GM23248 (cell line): Measurements from ENCODE around the gene FYB1. TPM values are rescaled to one million over a fixed set of nuclear protein-coding genes. Genes with fewer than 3 reads are reported as not detected.

ENCODE experiments used
- DNase-seq: peaks from one replicate; pipeline ENCODE4 v3.0.0-alpha.2; 2015
- H2AFZ ChIP-seq: fragments of 200-600 bp; sonication (generic); 2 replicates; pipeline ENCODE4 v1.6.1; 2016; ENCODE audit warnings: antibody characterized with exemption
- H3F3A ChIP-seq: fragments of 200-600 bp; sonication (generic); 2 replicates; pipeline ENCODE4 v1.6.1; 2016; ENCODE audit warnings: mild to moderate bottlenecking, antibody characterized with exemption, mixed run types; ENCODE audit not compliant: insufficient read depth
- H3K27ac ChIP-seq: fragments of 200-600 bp; sonication (generic); 2 replicates; pipeline ENCODE4 v1.5.1; 2016; ENCODE audit warnings: mild to moderate bottlenecking
- H3K27me3 ChIP-seq: fragments of 200-600 bp; sonication (generic); replicated peaks from 2 replicates; pipeline ENCODE4 v1.6.1; 2016; ENCODE audit warnings: mild to moderate bottlenecking; ENCODE audit not compliant: insufficient read depth
- H3K36me3 ChIP-seq: fragments of 200-600 bp; sonication (generic); 2 replicates; pipeline ENCODE4 v1.6.1; 2016; ENCODE audit warnings: low read depth, mild to moderate bottlenecking
- H3K4me1 ChIP-seq: fragments of 200-600 bp; sonication (generic); 2 replicates; pipeline ENCODE4 v1.6.1; 2016; ENCODE audit warnings: mild to moderate bottlenecking; ENCODE audit not compliant: insufficient read depth
- H3K4me2 ChIP-seq: fragments of 200-600 bp; sonication (generic); one replicate; pipeline ENCODE4 v1.6.1; 2016; ENCODE audit warnings: mild to moderate bottlenecking; ENCODE audit not compliant: unreplicated experiment
- H3K4me3 ChIP-seq: fragments of 200-600 bp; sonication (generic); 2 replicates; pipeline ENCODE4 v1.5.1; 2016; ENCODE audit warnings: mild to moderate bottlenecking
- H3K79me2 ChIP-seq: fragments of 200-600 bp; sonication (generic); 2 replicates; pipeline ENCODE4 v1.6.1; 2016; ENCODE audit warnings: mild to moderate bottlenecking; ENCODE audit not compliant: insufficient read depth
- H3K9ac ChIP-seq: fragments of 200-600 bp; sonication (generic); 2 replicates; pipeline ENCODE4 v1.6.1; 2016; ENCODE audit warnings: mild to moderate bottlenecking
- H3K9me2 ChIP-seq: fragments of 200-600 bp; sonication (generic); 2 replicates; pipeline ENCODE4 v1.6.1; 2016; ENCODE audit warnings: mixed run types, mild to moderate bottlenecking, moderate library complexity; ENCODE audit not compliant: insufficient read depth
- H3K9me3 ChIP-seq: fragments of 200-600 bp; sonication (generic); one replicate; pipeline ENCODE4 v1.6.1; 2017; ENCODE audit warnings: low read depth
- H4K20me1 ChIP-seq: fragments of 200-600 bp; sonication (generic); 2 replicates; pipeline ENCODE4 v1.6.0; 2016; ENCODE audit not compliant: insufficient read depth
- EZH2 ChIP-seq: fragments of 200-600 bp; sonication (generic); IDR thresholded peaks from 2 replicates; pipeline ENCODE4 v1.6.1; 2018; ENCODE audit warnings: antibody characterized with exemption, mild to moderate bottlenecking; ENCODE audit not compliant: insufficient read depth, poor library complexity, severe bottlenecking
- EZH2phosphoT487 ChIP-seq: fragments of 200-600 bp; sonication (generic); IDR thresholded peaks from 2 replicates; pipeline ENCODE4 v1.6.1; 2018; ENCODE audit warnings: antibody characterized with exemption, moderate library complexity, mild to moderate bottlenecking, low read depth; ENCODE audit not compliant: insufficient read depth
- WGBS, 2 experiments: methylation state at CpG; one replicate each; pipeline ENCODE4 v1.1.6; 2015 to 2017; ENCODE audit warnings: low lambda C conversion rate in 2 of 2, low coverage in 1 of 2; ENCODE audit errors: missing lambda C conversion rate in 2 of 2; 5-methylcytosine and 5-hydroxymethylcytosine counted together
- in situ Hi-C: fragments of 300-500 bp; cut with MboI; formaldehyde crosslinking; loops from 2 replicates; pipeline ENCODE4 v1.15.0; 2020
- polyA plus RNA-seq: library from polyadenylated mRNA; unstranded; fragments of >200 nt; fragmentation: Nextera tagmentation; extraction: Ambion mirVana; gene quantifications from 2 replicates; pipeline ENCODE4 v1.2.1, GENCODE V29; 2016
- total RNA-seq: library from RNA; depleted of rRNA; stranded (reverse); fragments of >200 nt; shearing (Covaris generic); gene quantifications from 2 replicates; pipeline ENCODE4 v1.2.3, GENCODE V29; 2014

FYB1 gene
- total and polyA plus RNA-seq, 2 experiments from 2014 or later, result 0.11 TPM; not detected in 1

- no peak overlapping the region for H2AFZ ChIP-seq
- no peaks in the 10 kb centered on the region for H3K9me2 ChIP-seq
- in situ Hi-C loops, result no loop called here
- no peaks in the 10 kb centered on the region for H3K4me1 ChIP-seq
- no peak overlapping the region for H3K9ac ChIP-seq
- no peak overlapping the region for H3K27ac ChIP-seq
- WGBS, 2 experiments, result 86 to 90% methylated on average over 4 of the region's 4 CpGs
- no peaks in the 10 kb centered on the region for H3K9me3 ChIP-seq
- no peak for TF ChIP-seq EZH2
- no peak for TF ChIP-seq EZH2phosphoT487
- no peak for DNase-seq
- no peaks in the 10 kb centered on the region for H3K79me2 ChIP-seq
- H3K4me3 ChIP-seq, result no peak overlapping the region
- H3K27me3 ChIP-seq, result no peaks in the 10 kb centered on the region
- H3K4me2 ChIP-seq, result no peak overlapping the region
- no peaks in the 10 kb centered on the region for H4K20me1 ChIP-seq
- no peaks in the 10 kb centered on the region for H3F3A ChIP-seq
- H3K36me3 ChIP-seq, result no peaks in the 10 kb centered on the region
These were observed 72.4 kb downstream of the FYB1 start for GRCh38 chr5:39146831-39147540.

DNA sequence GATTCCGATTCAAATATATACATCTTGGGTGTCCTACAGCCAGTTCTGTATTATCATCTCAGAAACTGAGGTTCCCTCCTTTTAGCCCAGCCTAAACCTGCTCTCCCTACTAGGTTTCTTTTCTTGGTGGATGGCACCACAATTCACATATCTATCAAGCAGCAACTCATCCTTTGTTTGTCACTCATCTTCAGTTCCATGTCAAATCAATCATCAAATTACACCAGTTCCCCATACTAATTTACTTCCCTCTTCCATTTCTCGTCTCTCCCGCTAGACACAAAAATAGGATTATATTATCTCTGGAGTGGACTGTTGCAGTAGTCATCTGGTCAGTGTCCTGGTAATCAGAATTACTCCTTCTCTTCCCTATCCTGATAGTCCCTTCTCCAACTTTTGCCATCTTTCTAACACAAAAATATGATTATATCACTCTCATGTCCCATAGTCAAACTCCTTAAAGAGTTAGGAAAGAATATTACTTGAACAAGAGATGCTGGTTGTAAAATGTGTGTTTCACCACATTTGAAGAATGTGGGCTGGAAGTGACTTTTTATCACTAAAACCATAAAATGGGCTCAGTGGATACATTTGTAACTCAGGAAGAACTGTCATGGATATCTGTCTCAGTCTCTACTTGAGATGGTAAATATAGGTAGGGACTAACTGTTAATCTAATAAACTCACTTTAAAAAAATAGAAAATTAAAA is 76.1 kb downstream of the FYB1 start:
- in situ Hi-C loops, result no loop called here
- no peaks in the 10 kb centered on the region for H3K9me3 ChIP-seq
- no peaks in the 10 kb centered on the region for H3K79me2 ChIP-seq
- DNase-seq, result no peak
- H3K9ac ChIP-seq, result no peak overlapping the region
- H2AFZ ChIP-seq, result no peak overlapping the region
- H3K27me3 ChIP-seq, result no peaks in the 10 kb centered on the region
- H4K20me1 ChIP-seq, result no peaks in the 10 kb centered on the region
- H3K36me3 ChIP-seq, result no peaks in the 10 kb centered on the region
- H3K27ac ChIP-seq, result no peak overlapping the region
- H3K4me3 ChIP-seq, result no peak overlapping the region
- 93 to 94% methylated on average over 3 of the region's 3 CpGs for WGBS, 2 experiments
- H3K9me2 ChIP-seq, result no peaks in the 10 kb centered on the region
- H3K4me1 ChIP-seq, result peaks cover 10% of the 10 kb centered on the region
- TF ChIP-seq EZH2phosphoT487, result no peak
- no peak for TF ChIP-seq EZH2
- H3F3A ChIP-seq, result peaks cover 4% of the 10 kb centered on the region; the same call in 1 of the 2 replicates
- no peak overlapping the region for H3K4me2 ChIP-seq

DNA sequence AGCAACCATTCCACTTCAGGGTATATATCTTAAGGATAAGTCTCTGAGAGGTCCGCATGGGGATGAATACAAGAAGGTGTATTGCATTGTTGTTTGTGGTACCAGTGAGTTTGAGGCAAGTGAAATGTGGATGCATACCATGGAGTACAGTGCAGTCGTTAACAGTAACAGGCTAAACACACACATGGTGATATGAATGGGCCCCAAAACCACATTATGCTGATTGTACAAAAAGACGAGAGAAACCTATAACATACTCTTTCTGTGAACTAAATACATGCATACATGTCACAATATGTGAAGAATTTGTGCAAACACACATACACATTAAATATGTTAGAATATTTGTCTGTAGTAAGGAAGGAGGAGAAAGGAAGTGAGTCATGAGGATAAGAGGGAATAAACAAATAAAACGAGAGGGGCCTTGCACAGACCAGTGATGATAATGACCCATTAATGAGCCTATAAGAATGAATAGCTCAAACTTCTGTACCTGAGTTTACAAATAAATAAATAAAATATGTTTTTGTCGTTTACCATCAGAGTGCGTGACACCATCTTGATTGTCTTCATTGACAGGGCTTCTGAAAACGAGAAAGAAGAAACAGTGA is 78.7 kb downstream of the FYB1 start:
- Histone ChIP-seq H3K27ac (no peak overlapping the region), H3K4me3 (no peak overlapping the region), H3K79me2 (no peaks in the 10 kb centered on the region), H3K36me3 (no peaks in the 10 kb centered on the region), H3K4me2 (no peak overlapping the region), H3K9ac (no peak overlapping the region), H3K27me3 (no peaks in the 10 kb centered on the region), H3K4me1 (peaks cover 14% of the 10 kb centered on the region), H2AFZ (no peak overlapping the region), H3K9me2 (no peaks in the 10 kb centered on the region), H3K9me3 (no peaks in the 10 kb centered on the region), H4K20me1 (no peaks in the 10 kb centered on the region), H3F3A (peaks cover 13% of the 10 kb centered on the region; the same call in 1 of the 2 replicates)
- TF ChIP-seq EZH2phosphoT487 (no peak), EZH2 (no peak)
- WGBS, 2 experiments, result 82 to 86% methylated on average over 7 of the region's 7 CpGs
- DNase-seq, result no peak
- in situ Hi-C loops, result no loop called here

GRCh38 chr5:39138892-39139291 is 80.5 kb downstream of the FYB1 start:
- WGBS, 2 experiments, result 0 to 1% methylated on average over 2 of the region's 2 CpGs
- Histone ChIP-seq H3K9me3 (no peaks in the 10 kb centered on the region), H4K20me1 (no peaks in the 10 kb centered on the region)

More at GRCh38 chr5:39138892-39139291, 80.5 kb downstream of the FYB1 start:
- in situ Hi-C loops, result no loop called here
- Histone ChIP-seq H2AFZ (no peak overlapping the region), H3F3A (peaks cover 13% of the 10 kb centered on the region; the same call in 1 of the 2 replicates), H3K9ac (0 out of 2 replicates have a peak overlapping the region, but pooled peaks have one; percentile 19), H3K9me2 (no peaks in the 10 kb centered on the region), H3K79me2 (no peaks in the 10 kb centered on the region), H3K4me3 (no peak overlapping the region), H3K4me2 (peak overlapping the region; percentile 65), H3K36me3 (no peaks in the 10 kb centered on the region), H3K4me1 (peaks cover 14% of the 10 kb centered on the region), H3K27me3 (no peaks in the 10 kb centered on the region), H3K27ac (peak overlapping the region; percentile 57)
- TF ChIP-seq EZH2phosphoT487 (peak; percentile 80; the same call in 1 of the 2 replicates), EZH2 (no peak)
- DNase-seq, result peak; percentile 91
